KMS-11 (cell line): Measurements from ENCODE around the gene RPLP1.

Experiments used
- H2AFZ ChIP-seq: fragments of 200-600 bp; sonication (generic); 2 replicates; pipeline ENCODE4 v1.6.1; 2016; ENCODE audit warnings: antibody characterized with exemption, mixed run types, low read depth
- H3K27ac ChIP-seq: fragments of 200-600 bp; sonication (generic); 2 replicates; pipeline ENCODE4 v1.6.1; 2016; ENCODE audit warnings: mild to moderate bottlenecking, mixed run types
- H3K27me3 ChIP-seq: fragments of 200-600 bp; sonication (generic); 2 replicates; pipeline ENCODE4 v1.6.1; 2017; ENCODE audit warnings: mild to moderate bottlenecking, low read depth, mixed run types, moderate library complexity; ENCODE audit not compliant: insufficient read depth
- H3K36me3 ChIP-seq: fragments of 200-600 bp; sonication (generic); 2 replicates; pipeline ENCODE4 v1.6.1; 2017; ENCODE audit warnings: mild to moderate bottlenecking, mixed run types; ENCODE audit not compliant: insufficient read depth
- H3K4me1 ChIP-seq: fragments of 200-600 bp; sonication (generic); 2 replicates; pipeline ENCODE4 v1.6.1; 2016; ENCODE audit warnings: mild to moderate bottlenecking, low read depth, mixed run types; ENCODE audit not compliant: poor library complexity, severe bottlenecking
- H3K4me2 ChIP-seq: fragments of 200-600 bp; sonication (generic); 2 replicates; pipeline ENCODE4 v1.7.0; 2016; ENCODE audit warnings: mild to moderate bottlenecking, mixed run types
- H3K4me3 ChIP-seq: fragments of 200-600 bp; sonication (generic); IDR thresholded peaks from 2 replicates; pipeline ENCODE4 v1.6.1; 2017; ENCODE audit warnings: low read depth, low read length, mixed read lengths; ENCODE audit not compliant: insufficient read depth
- H3K79me2 ChIP-seq: fragments of 200-600 bp; sonication (generic); 2 replicates; pipeline ENCODE4 v1.6.1; 2016; ENCODE audit warnings: low read depth, mixed run types; ENCODE audit not compliant: insufficient read depth
- H3K9ac ChIP-seq: fragments of 200-600 bp; sonication (generic); 2 replicates; pipeline ENCODE4 v1.6.1; 2016; ENCODE audit warnings: mild to moderate bottlenecking, mixed run types
- H4K20me1 ChIP-seq: fragments of 200-600 bp; sonication (generic); 2 replicates; pipeline ENCODE4 v1.6.1; 2016; ENCODE audit warnings: mild to moderate bottlenecking, mixed run types; ENCODE audit not compliant: insufficient read depth
- TF ChIP-seq, protein P1 (sequence below): fragments of 200-600 bp; sonication (generic); conservative IDR thresholded peaks from 2 replicates; pipeline ENCODE4 v1.6.1; 2017; ENCODE audit warnings: low read depth, mild to moderate bottlenecking, antibody characterized with exemption, low read length, moderate library complexity, mixed read lengths

RPLP1 gene

DNA sequence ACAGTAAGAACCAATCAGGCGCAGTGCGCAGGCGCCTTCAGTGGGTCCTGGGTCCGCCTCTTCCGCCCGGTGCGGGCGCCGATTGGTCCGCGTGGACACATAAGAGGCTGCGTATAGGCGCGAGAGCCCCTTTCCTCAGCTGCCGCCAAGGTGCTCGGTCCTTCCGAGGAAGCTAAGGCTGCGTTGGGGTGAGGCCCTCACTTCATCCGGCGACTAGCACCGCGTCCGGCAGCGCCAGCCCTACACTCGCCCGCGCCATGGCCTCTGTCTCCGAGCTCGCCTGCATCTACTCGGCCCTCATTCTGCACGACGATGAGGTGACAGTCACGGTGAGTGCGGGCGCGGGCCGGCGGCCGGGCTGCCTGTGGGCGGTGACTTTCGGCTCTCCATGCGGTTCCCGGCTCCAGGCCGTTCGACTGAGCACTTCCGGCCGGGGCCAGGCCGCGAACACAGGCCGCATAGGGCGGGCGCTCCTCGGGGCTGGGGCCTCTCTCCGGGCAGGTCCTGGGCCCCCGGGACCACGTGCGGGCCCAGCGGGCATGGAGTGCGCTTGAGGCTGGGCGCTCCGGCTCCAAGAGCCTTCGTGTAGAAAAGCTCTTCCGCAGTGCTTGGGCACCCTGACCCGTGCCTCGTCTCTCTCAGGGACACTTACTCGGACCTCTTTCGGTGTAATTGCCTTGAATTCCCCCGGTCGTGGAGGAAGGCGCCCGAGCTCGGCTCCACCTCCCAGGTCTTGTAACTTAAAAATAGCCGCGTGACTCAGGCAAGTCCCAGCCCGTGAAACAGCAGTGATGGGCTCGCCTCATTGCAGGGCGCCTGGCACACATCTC is at the start of gene RPLP1:
RPLP1 (plus strand) TSS at position 127 of the 830 bp plus-strand sequence; CDS start at position 258, 131 bp downstream.
- no peak within 1 kb of the TSS for H3K4me3 ChIP-seq
- H4K20me1 ChIP-seq = peaks cover 24% of the 10 kb centered on the region
- H3K4me1 ChIP-seq = peaks cover 11% of the 10 kb centered on the region
- TF ChIP-seq, protein P1, sequence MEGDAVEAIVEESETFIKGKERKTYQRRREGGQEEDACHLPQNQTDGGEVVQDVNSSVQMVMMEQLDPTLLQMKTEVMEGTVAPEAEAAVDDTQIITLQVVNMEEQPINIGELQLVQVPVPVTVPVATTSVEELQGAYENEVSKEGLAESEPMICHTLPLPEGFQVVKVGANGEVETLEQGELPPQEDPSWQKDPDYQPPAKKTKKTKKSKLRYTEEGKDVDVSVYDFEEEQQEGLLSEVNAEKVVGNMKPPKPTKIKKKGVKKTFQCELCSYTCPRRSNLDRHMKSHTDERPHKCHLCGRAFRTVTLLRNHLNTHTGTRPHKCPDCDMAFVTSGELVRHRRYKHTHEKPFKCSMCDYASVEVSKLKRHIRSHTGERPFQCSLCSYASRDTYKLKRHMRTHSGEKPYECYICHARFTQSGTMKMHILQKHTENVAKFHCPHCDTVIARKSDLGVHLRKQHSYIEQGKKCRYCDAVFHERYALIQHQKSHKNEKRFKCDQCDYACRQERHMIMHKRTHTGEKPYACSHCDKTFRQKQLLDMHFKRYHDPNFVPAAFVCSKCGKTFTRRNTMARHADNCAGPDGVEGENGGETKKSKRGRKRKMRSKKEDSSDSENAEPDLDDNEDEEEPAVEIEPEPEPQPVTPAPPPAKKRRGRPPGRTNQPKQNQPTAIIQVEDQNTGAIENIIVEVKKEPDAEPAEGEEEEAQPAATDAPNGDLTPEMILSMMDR = no peak
- H3K4me2 ChIP-seq = peak within 1 kb of the TSS; percentile 87
- peaks cover 30% of the 10 kb centered on the region for H3K79me2 ChIP-seq
- H3K9ac ChIP-seq = peak within 1 kb of the TSS; percentile 95
- H3K27me3 ChIP-seq = no peaks in the 10 kb centered on the region
- H2AFZ ChIP-seq = peak within 1 kb of the TSS; percentile 64
- H3K36me3 ChIP-seq = peaks cover 21% of the 10 kb centered on the region
- peak within 1 kb of the TSS; percentile 89 for H3K27ac ChIP-seq

DNA sequence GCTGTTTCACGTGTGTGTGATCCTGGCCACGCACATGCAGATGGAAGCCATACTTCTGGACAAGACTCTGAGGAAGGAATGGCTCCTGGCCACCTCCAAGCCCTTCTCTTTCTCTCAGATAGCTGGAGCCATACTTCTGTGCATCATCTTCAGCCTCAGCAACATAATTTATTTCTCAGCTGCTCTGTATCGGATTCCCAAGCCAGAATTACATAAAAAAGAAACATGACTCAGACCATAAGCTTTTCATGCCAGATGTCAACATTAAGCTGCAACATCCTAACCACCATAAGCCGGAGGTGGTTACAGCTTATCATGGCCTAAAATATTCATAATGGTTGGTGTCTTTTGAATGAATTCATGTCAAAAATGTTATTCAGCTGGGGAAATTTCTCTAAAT is 49.0 kb upstream of the RPLP1 start:
- Histone ChIP-seq H3K4me3 (no peak overlapping the region), H3K4me2 (no peak overlapping the region), H3K4me1 (no peaks in the 10 kb centered on the region), H3K27me3 (no peaks in the 10 kb centered on the region), H3K27ac (no peak overlapping the region), H2AFZ (no peak overlapping the region), H3K79me2 (no peaks in the 10 kb centered on the region), H3K36me3 (no peaks in the 10 kb centered on the region), H3K9ac (no peak overlapping the region), H4K20me1 (no peaks in the 10 kb centered on the region)
- TF ChIP-seq, protein P1 = no peak

DNA sequence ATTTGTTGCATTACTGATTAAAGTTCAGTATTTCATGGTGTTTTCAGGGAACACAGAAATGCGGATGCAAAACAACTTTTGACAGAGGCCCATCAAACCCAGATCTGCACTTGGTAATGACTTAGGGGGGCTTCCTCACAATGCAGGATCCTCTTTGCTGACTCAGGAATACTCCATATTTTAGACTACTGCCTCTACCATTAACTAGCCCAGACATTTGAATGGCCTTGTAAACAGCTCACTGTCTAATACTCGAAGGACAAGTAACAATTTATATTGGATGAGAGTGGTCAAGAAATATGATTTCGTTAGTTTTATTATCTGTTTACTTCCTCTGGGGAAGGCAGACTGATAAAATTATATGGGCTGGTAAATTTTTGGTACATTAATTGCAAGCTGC is 47.5 kb upstream of the RPLP1 start:
- H2AFZ ChIP-seq = no peak overlapping the region
- no peaks in the 10 kb centered on the region for H3K79me2 ChIP-seq
- H3K27me3 ChIP-seq = no peaks in the 10 kb centered on the region
- H3K4me2 ChIP-seq = no peak overlapping the region
- no peaks in the 10 kb centered on the region for H3K36me3 ChIP-seq
- no peaks in the 10 kb centered on the region for H3K4me1 ChIP-seq
- no peaks in the 10 kb centered on the region for H4K20me1 ChIP-seq
- H3K4me3 ChIP-seq = no peak overlapping the region
- no peak overlapping the region for H3K27ac ChIP-seq
- H3K9ac ChIP-seq = no peak overlapping the region
- TF ChIP-seq, protein P1 = no peak

DNA sequence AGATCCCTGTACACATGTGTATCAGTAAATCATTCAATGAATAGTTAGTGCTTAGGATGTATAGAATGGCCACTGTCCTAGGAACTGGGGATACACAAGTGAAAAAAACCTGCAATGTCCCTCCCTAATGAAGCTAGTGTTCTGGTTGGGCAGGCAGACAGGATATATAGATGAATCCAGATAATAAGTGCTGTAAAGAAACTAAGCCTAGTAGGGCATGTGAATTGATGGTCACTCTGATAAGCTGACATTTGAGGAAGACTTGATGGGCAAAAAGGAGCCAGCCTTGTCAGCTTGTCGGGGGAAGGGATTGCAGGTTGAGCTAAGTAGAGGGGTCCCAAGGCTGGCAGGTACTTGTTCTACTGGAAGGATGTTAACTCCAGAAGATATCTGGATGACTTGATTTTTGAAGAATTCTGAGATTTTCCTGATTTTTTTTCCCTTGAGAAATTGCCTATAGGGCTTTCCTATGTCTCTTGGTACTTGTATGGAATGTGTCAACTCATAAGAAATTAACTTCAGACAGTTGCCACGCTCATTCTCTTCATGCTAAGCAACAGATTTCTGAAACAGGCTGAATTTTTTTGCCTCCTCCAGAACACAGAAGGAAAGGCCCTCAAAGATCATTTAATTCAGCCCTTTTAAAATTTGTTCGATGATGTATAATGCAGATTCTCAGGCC is 44.8 kb upstream of the RPLP1 start:
- Histone ChIP-seq H2AFZ (no peak overlapping the region), H3K4me3 (no peak overlapping the region), H3K79me2 (no peaks in the 10 kb centered on the region), H3K4me1 (no peaks in the 10 kb centered on the region), H3K27ac (no peak overlapping the region), H3K4me2 (no peak overlapping the region), H3K27me3 (no peaks in the 10 kb centered on the region), H3K9ac (no peak overlapping the region), H4K20me1 (no peaks in the 10 kb centered on the region), H3K36me3 (no peaks in the 10 kb centered on the region)
- TF ChIP-seq, protein P1 = no peak
